ENCODE measurements around the gene UBE2D1.

Gene UBE2D1

DNA sequence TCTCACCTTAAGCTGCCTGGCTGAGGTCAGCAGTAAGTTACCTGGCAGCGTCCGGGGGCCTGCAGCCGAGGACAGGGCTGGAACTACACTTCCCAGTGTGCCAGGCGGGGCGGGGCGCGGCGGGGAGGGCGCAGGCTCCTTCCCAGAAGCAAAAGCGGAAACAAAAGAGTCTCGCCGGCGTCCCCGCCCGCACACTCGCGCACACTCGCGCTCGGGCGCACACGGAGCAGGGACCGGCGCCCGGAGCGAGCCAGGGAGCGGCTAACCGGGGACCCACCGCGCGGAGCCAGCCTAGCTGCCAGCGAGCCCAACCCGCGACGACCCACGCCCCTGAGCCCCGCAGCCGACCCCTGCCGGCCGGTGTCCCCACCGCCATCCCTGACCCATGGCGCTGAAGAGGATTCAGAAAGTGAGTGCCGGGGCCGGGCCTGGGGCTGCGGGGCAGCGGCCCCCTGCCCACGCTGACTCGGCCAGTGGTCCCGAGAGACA, at the start of gene UBE2D1:
TSS of gene UBE2D1 (plus strand) at position 190 of the 489 bp plus-strand sequence. CDS start at position 386, 196 bp downstream.
- peak; percentile 72 to 87 (median 78) for DNase-seq (ENCODE audit: low read depth in 2 of 3, low spot score in 1 of 3)

DNA sequence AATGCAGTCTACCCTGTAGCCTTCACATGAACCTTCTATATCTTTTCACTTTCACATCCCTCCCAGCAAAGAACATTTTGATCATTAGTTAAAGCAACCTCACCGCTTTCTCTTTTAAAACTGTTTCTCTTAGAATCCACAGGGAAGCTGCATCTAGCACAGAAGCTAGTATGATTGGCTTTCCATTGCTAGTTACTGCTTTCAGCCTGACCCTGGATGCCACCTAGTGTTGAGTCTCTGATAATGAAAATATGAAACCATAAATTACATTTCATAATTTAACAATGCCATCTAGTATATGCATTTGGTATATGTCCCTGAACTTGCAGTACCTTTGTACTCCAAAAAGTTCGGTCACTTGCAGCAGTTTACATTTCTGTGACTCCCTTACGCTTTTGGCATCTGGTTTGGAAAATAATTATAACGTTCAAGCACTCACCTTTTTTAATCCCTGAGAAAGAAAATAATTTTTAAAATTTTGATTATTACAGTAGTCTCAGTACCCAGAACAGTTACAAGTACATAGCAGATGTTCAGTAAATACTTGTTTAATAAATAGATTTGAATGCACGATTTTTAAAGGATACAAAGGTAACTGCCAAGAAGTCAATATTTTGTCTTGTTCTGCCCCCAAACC, 43.1 kb upstream of the UBE2D1 start:
- DNase-seq (ENCODE audit: low read depth in 2 of 3, low spot score in 1 of 3) = no peak

DNA sequence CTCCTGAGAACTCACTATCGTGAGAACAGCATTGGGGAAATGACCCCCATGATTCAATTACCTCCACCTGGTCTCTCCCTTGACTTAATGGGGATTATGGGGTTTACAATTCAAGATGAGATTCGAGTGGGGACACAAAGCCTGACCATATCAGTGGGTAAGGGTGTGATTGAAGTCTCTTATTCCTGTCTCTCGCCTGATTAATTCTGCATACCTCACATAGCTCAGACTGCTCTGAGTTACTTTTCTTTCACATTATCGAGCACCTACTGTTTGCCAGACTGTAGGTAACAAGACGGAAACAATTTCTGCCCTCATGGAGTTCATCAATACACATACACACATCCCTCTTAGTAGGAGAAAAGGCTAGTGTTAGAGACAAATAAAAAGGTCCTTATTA, 40.8 kb upstream of the UBE2D1 start:
- DNase-seq (ENCODE audit: low read depth in 2 of 3, low spot score in 1 of 3) = no peak

DNA sequence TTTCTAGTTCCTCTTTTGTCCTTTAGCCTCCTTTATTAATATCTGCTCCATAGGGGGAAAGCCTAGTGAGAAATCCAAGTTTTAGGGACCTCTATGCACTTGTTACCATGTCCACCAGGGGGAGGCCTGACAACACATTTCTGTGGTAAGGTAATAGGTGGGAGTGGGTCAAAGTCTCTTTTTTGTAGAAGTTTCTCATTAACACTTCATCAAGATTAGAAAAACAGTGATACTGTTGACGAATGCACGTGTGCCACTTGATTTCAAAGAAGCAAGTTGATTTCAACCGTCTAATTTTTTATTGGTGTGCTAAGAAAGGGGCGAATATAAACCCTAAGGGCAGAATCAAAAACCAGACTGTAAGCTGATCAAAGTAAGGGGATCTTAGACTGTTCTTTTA, 35.2 kb upstream of the UBE2D1 start:
- peak; percentile 23 to 59 (median 42) for DNase-seq (ENCODE audit: low read depth in 2 of 3, low spot score in 1 of 3)

DNA sequence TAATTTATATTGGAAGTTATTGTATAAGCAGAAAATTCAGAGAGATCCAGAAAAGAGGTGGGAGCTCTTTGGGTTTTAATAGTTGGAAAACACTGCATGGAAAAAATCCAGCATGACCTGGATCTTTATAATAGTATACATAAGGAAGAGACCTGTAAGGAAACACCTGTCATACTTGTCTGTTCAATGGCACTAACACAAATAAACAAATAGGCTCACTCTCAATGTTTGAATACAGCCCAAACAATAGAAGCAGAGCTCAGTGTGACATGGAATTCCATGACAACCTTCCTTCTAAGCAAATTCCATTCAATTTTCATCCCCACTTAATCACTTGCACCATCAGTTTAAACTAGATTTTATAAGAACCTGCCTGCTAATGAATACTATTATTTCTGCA, 34.1 kb upstream of the UBE2D1 start:
- DNase-seq (ENCODE audit: low read depth in 2 of 3, low spot score in 1 of 3) = no peak

DNA sequence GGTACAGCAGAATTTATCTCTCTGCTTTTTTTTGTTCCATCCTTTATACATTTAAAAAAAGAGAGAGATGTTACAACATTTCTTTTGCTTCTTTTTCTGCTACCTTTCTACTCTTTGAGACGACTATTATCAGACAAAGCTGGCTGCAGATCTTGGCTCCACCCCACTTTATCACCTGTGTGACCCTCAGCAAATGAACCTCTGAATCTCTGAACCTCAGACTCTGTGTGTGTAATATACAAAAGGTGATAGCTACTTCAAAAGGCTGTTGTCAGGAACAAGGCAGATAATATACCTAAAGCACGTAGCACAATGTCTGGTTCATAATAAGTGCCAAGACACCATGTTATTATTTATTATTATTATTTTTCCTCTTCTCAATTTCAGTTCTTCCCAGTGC, 32.6 kb upstream of the UBE2D1 start:
- DNase-seq (ENCODE audit: low read depth in 2 of 3, low spot score in 1 of 3) = no peak

DNA sequence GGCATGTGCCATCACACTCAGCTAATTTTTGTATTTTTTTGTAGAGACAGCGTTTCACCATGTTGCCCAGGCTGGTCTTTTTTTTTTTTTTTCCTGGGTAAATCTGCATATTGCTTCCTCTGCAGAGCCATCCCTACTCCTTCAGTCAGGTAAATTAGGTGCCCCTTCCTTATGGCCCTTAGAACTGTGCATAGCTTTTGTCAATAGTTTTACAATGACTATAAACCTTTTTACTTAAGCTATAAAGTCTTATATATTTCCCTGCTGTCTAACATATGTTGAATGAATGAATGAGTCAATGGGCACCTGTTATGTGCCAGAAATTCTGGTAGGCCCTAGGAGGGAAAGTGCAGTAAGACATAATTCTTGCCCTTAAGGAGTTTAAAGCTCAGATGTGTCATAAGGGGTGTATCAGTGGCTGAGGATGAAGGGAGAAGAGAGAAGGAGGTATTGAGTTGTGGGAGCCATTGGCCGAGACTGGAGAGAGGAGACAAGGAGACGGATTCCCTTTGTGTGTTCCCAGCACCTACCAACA, 30.6 kb upstream of the UBE2D1 start:
- DNase-seq (ENCODE audit: low read depth in 2 of 3, low spot score in 1 of 3) = no peak

DNA sequence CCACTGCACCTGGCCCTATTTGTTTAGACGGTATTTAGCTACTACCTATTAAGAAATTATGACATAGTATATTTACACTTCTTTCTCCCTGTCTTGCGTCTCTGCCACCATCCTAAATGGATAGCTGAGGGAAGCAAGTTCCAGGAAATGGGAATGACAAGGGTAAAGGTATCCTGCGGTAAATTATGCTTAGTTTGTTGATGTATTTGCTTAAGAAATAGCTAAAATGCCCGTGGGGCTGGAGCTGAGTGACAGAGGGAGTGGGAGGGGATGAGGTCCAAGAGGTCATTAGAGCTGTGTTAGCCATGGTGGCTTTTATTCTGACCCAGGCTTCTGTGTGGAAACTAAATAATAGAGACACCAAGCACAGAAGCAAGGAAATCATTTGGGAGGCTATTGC, 29.0 kb upstream of the UBE2D1 start:
- no peak for DNase-seq (ENCODE audit: low read depth in 2 of 3, low spot score in 1 of 3)

DNA sequence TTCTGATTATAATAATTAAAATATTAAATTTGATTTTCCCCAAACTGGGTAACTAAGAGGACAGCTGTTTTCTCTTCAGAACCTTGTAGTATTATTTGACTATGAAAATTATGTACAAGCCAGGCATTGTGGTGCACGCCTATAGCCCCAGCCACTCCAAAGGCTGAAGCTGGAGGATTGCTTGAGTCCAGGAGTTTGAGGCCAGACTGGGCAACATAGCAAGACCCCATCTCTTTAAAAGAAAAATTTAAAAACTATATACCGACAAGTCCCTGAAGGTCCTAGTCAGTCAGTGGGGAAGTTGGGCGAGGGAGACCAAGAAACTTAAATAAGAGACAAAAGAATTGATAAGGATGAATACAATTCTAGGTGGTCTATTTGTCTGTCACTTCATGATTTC, 27.1 kb upstream of the UBE2D1 start:
- DNase-seq (ENCODE audit: low read depth in 2 of 3, low spot score in 1 of 3) = no peak

DNA sequence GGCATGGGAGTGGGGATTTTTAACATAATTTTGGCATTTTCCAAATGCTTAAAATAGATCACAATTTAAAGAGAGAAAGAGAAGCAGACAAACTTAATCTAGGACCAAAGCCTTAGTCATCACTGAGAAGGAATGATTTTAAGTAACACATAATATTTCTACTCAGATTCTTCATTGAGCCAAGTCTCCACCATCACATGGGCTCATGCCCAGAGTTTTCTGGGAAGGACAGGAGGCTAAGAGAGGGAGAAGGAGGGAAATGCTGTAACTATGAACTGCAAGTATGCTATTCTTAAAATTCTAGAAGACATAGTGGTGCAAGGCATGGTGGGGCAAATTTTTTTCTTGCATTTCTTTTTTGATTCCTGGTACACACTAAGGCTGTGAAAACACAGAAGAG, 23.8 kb upstream of the UBE2D1 start:
- no peak for DNase-seq (ENCODE audit: low read depth in 2 of 3, low spot score in 1 of 3)

DNA sequence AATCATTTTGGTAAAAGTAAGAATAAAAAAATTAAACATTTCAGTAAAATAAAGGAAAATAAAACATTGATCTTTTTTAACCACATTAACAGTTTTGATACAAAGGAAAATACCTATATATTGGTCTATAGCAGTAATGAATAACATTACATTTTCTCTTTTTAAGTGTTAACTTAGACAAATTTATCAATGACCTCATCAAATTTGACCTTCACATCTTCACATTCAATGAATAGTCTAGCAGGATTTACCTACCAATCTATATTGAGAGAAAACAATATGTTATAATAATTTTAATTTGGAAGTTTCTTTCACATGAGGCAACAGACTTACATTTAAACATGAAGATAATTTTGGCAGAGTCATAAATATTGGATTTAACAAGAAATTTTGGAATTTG, 17.9 kb upstream of the UBE2D1 start:
- no peak for DNase-seq (ENCODE audit: low read depth in 2 of 3, low spot score in 1 of 3)

DNA sequence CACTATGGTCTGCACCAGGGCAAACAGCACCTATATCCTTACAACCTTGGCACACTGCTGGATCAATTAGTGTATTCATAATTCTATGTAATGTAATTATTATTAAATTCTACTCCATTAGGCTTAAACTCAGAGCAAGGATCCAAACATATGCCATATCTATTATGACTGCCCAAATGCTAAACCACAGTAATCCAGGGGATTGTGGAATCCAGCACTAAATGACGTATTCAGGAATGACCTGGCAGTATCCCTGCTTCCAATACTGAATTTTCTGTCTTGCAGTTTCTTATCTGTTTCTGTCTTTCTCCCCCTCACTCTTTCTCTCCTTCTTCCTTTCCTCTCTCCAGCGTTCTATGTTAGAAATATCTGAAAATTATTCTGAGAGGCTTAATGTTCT, 16.5 kb upstream of the UBE2D1 start:
- no peak for DNase-seq (ENCODE audit: low read depth in 2 of 3, low spot score in 1 of 3)

DNA sequence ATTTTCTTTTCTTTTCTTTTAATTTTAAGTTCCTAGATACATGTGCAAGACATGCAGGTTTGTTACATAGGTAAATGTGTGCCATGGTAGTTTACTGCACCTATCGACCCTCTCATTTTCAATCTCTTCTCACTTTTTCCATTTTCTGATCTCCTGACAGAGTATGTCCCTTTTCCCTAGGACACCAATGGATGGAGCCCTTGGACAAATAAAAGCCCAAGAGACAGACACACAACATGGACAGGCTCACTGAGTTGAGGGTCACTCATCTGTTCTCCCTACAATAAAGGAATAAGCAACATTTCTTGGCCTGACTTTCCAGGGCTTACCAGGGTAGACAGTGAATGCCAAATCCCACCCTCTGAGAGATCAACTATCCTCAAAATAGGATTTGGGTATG, 15.2 kb upstream of the UBE2D1 start:
- DNase-seq (ENCODE audit: low read depth in 2 of 3, low spot score in 1 of 3) = no peak

DNA sequence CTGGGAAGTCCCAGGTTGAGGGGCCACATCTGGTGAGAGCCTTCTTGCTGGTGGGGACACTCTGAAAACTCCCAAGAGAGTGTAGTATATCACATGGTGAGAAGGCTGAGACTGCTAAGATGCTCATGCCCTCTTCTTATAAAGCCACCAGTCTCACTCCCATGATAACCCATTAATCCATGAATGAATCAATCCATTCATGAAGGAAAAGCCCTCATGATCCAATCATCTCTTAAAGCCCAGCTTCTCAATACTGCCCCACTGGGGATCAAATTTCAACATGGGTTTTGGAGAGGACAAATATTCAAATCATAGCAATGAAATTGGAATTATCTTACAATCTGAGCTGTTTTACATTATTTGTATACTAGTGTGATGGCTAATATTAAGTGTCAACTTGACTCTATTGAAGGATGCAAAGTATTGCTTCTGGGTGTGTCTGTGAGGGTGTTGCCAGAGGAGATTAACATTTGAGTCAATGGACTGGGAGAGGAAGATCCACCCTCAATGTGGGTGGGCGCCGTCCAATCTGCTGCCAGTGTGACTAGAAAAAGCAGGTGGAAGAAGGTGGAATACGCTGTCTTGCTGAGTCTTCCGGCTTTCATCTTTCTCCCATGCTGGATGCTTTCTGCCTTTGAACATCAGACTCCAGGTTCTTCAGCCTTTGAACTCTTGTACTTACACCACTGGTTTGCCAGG, 14.3 kb upstream of the UBE2D1 start:
- no peak for DNase-seq (ENCODE audit: low read depth in 2 of 3, low spot score in 1 of 3)

DNA sequence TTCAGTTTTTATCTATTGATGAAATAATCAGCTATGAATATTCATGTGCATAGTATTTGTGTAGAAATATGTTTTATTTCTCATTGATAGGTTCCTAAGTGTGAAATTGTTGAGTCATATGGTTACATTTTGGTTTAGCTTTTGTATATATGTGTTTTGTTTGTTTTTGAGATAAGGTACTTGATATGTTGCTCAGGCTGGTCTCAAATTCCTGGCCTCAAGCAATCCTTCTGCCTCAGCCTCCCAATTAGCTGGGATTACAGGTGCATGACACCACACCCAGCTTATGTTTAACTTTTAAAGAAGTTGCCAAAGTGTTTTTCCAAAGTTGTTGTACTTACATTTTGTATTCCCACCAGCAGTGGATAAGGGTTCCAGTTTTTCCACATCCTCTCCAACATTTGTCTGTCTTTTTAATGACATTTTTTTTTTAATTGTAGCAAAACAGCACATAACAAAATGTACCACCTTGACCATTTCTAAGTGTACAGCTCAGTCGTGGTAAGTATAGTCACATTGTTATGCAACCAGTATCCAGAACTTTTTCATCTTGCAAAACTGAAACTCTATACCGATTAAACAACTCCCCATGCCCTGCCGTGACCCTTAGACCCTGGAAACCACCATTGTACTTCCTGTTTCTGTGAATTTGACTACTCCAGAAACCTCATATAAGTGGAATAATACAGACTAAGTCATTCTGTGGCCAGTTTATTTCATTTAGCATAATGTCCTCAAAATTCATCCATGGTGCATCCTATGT, 12.6 kb upstream of the UBE2D1 start:
- no peak for DNase-seq (ENCODE audit: low read depth in 2 of 3, low spot score in 1 of 3)

DNA sequence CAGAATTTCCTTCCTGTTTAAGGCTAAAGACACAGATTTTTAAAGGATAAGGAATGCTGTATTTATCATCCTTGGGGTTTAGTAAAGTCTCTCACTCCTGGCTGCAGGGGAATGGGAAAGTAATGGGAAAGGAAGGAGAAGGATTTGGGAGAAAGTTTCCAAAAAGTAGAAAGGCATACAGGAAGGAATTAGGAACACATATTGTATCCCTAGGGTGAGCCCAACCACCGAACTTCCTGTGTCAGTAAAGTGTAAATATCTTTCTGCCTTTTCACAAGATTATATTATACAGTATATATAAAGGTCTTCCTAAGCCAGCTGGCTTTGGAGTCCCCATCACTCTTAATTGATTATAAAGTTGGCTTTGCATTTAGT, 12.0 kb upstream of the UBE2D1 start:
- DNase-seq (ENCODE audit: low read depth in 2 of 3, low spot score in 1 of 3) = no peak

DNA sequence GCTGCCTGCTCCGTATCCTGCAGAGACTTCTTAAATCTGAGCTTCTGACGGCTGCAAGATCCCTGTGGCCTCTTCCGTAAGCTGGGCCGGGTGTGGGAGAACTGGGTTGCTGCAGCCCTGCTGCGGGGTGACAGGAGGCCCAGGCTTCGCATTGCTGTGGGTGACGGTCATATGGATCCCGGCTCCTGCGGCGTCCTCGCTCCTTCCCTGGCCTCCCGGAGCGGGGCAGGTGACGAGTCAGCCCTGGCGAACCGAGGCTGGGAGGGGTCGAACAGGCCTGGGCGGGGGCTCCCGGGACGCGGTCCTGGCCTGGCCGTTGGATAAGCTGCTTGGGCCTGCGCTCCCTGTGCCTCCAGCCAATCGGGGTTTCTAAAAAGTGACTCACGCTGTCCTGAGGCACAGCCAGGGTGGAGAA, 7.8 kb upstream of the UBE2D1 start:
- DNase-seq (ENCODE audit: low read depth in 2 of 3, low spot score in 1 of 3) = no peak

DNA sequence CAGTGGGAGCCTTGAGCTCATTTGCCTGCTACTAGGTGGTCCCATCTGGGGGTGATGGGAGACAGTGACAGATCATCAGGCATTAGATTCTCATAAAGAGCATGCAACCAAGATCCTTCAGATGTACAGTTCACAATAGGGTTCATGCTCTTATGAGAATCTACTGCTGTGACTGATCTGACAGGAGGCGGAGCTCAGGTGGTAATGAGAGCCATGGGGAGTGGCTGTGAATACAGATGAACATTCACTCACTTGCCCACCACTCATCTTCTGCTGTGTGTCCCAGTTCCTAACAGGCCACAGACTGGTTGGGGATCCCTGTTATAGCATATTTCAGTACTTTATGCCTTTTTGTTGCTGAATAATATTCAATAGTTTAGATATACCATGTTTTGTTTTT, 6.6 kb upstream of the UBE2D1 start:
- DNase-seq (ENCODE audit: low read depth in 2 of 3, low spot score in 1 of 3) = no peak

DNA sequence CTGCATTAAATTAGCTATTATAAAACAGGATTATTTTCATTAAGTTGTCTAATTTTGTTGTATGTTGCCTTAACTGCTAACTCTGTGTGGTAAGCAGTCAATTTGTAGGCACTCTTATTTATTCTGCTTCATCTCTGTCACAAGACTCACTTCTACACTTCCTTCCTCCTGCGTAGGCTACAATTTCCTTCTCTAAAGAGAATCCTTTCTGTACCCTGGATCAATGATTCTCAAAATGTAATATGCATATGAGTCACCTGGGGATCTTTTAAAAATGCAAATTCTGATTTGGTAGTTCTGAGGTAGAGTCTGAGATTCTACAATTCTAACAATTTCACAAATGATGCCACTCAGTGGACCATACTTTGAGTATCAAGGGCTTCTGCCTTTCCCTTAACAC, 4.4 kb upstream of the UBE2D1 start:
- DNase-seq (ENCODE audit: low read depth in 2 of 3, low spot score in 1 of 3) = no peak

DNA sequence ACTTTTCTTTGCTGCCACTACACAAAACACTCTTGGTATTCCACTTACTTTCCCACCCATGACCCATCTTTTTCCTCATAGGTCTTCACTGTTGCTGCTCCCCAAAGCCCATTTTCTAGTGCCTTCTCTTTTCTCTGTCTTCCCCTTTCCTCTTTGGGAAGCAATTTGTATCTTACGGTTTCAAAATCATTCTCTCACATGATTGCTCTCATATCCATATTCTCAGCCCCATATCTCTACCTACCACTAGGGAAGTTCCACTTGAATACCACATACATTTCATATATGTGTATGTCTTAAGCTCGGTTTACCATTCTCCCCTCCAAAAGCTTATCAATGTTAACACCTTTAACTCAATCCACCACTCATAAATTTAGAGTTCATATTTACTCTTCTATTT, 3.2 kb upstream of the UBE2D1 start:
- no peak for DNase-seq (ENCODE audit: low read depth in 2 of 3, low spot score in 1 of 3)

DNA sequence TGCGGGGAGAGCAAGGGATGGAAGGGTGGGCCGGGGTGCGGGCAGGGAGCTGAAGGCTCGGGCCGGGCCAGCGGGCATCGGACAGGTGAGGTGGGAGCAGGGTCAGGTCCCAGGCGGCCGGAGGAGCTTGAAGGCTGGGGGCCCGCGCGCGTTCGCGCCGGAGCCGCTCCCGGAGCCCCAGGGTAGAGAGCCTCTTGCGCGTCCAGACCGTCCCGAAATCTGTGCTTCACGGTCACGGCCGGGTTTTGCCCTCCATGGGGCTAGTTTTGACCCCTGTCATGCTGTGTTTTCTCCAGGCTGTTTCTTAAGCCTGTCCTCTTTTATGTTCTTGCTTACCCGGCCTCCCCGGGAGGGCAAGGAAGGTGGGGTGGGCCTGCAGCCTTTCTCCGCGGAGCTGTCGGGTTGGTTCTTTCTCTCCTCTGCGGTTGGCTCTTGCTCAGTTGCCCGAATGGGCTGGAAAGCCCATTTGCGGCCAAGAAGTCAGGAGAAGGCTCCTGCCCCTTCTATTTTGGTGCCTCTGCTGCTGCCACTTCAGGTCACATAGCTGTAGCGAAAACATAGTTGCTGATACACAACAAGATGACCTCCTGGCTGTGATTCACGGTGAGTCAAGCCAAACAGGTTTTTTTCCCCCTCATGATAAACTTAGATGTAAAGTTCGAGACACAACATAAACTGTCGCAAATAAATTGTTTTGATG, 650 bp downstream of the UBE2D1 start:
- no peak for DNase-seq (ENCODE audit: low read depth in 2 of 3, low spot score in 1 of 3)

Measured in stimulated activated CD4-positive, alpha-beta T cell treated with anti-CD3 and anti-CD28 coated beads, Interleukin-12 subunit alpha, Interleukin-12 subunit beta, amount 100 ng/mL, for 48 hours (primary cell).